AG04450 (cell line): ENCODE measurements around the gene RNFT2. TPM values are rescaled to one million over a fixed set of nuclear protein-coding genes. Genes with fewer than 3 reads are reported as not detected.

Experiments used
- CTCF ChIA-PET: fragments of 300-600, 350-600 bp; formaldehyde crosslinking; extraction: SDS; loops from one replicate; lab custom pipeline; 2022; ENCODE audit warnings: antibody characterized with exemption, inconsistent platforms; lab: Charles Lee
- POLR2A ChIA-PET: fragments of 350-600 bp; formaldehyde crosslinking; extraction: SDS; loops from one replicate; lab custom pipeline; 2021; ENCODE audit warnings: antibody characterized with exemption, inconsistent platforms; lab: Yijun Ruan, JAX
- DNase-seq: peaks from one replicate; pipeline ENCODE4 v3.0.0-alpha.2; 2011; ENCODE audit warnings: low read depth, low spot score
- H3K27ac ChIP-seq: one replicate; pipeline ENCODE4 v1.5.1; 2012; ENCODE audit warnings: low read depth, low read length, control low read depth
- H3K27me3 ChIP-seq: one replicate; pipeline ENCODE4 v1.6.0; 2012; ENCODE audit warnings: low read length; ENCODE audit not compliant: control insufficient read depth, insufficient read depth
- H3K4me3 ChIP-seq: 2 replicates; pipeline ENCODE4 v1.5.1; 2011; ENCODE audit warnings: mild to moderate bottlenecking, low read depth, low read length, control low read depth
- H3K9me3 ChIP-seq: 2 replicates; pipeline ENCODE4 v1.5.1; 2012; ENCODE audit warnings: low read length; ENCODE audit not compliant: control insufficient read depth, insufficient read depth
- polyA plus RNA-seq: library from polyadenylated mRNA; depleted of rRNA; stranded (reverse); fragments of >200 nt; gene quantifications from 2 replicates; pipeline ENCODE4 v1.2.3, GENCODE V29; 2011
- TF ChIP-seq, protein P1 (sequence below): IDR thresholded peaks from 2 replicates; pipeline ENCODE4 v1.5.1; 2011; ENCODE audit warnings: low read depth, low read length, control low read depth, inconsistent platforms

Gene RNFT2
- polyA plus RNA-seq, 1 experiment, result 2.3 TPM

DNA sequence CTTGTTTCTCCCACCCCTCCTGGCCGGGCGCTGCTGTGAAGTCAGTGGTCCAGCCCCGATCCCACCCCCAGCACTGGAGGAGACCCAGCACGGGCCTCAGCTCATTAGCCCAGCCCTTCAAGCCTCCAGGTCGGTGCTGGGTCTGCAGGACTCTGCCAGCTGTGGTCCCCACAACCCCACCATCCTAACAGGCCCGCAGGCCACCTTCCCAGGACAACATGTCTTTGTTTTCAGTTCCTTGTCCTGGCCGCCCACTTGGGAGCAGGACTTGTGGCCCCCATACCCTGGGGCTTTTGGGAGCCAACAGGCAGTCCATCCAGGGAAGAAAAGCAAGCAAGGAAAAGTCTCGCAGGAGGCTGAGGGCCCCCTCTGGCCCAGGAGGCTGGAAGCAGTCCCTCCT is 83.2 kb downstream of the RNFT2 start:
- CTCF ChIA-PET, result no interaction called here
- TF ChIP-seq, protein P1, sequence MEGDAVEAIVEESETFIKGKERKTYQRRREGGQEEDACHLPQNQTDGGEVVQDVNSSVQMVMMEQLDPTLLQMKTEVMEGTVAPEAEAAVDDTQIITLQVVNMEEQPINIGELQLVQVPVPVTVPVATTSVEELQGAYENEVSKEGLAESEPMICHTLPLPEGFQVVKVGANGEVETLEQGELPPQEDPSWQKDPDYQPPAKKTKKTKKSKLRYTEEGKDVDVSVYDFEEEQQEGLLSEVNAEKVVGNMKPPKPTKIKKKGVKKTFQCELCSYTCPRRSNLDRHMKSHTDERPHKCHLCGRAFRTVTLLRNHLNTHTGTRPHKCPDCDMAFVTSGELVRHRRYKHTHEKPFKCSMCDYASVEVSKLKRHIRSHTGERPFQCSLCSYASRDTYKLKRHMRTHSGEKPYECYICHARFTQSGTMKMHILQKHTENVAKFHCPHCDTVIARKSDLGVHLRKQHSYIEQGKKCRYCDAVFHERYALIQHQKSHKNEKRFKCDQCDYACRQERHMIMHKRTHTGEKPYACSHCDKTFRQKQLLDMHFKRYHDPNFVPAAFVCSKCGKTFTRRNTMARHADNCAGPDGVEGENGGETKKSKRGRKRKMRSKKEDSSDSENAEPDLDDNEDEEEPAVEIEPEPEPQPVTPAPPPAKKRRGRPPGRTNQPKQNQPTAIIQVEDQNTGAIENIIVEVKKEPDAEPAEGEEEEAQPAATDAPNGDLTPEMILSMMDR, result no peak
- Histone ChIP-seq H3K27ac (no peak overlapping the region), H3K9me3 (no peaks in the 10 kb centered on the region; the same call in 1 of the 2 replicates), H3K27me3 (peaks cover 5% of the 10 kb centered on the region), H3K4me3 (no peak overlapping the region)
- POLR2A ChIA-PET, result no interaction called here
- no peak for DNase-seq

DNA sequence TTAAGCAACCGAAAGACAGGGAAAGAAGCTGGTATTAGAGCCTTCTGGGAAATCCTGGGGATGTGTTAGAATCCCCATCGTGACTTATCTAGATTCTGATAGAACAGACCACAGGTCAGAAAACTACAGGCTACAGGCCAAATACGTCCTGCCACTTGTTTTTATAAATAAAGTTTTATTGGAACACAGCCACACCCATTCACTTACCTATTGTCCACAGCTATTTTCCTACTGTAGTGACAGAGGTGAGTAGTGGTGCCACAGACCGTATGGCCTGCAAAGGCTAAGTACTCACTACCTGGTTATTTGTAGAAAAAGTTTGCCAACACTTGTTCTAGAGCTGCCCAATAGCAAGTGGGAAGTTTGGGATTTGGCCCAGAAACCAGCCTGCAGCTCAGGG is 89.3 kb downstream of the RNFT2 start:
- Histone ChIP-seq H3K4me3 (no peak overlapping the region), H3K9me3 (no peaks in the 10 kb centered on the region; the same call in 1 of the 2 replicates), H3K27ac (no peak overlapping the region), H3K27me3 (no peaks in the 10 kb centered on the region)
- ChIA-PET CTCF (no interaction called here), POLR2A (no interaction called here)
- no peak for DNase-seq
- TF ChIP-seq, protein P1, result no peak

DNA sequence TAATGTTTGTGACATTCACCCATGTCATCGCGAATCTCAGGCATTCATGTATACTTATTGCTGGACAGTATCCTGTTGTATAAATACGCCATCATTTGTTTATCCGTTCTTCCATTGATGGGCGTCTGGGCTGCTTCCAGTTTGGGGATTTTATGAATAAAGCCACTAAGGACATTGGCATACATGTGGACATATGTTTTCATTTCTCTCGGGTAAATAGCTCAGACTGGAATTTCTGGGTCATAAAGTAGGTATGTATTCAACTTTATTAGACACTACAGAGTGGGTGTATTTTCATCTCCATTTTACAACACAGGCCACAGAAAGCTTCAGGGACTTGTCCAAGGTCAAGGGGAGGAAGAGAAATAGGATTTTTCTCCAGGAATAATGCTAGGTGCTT is 94.2 kb downstream of the RNFT2 start:
- no peaks in the 10 kb centered on the region for H3K27me3 ChIP-seq
- DNase-seq, result no peak
- no peak overlapping the region for H3K4me3 ChIP-seq
- ChIA-PET POLR2A (no interaction called here), CTCF (no interaction called here)
- TF ChIP-seq, protein P1, result no peak
- no peak overlapping the region for H3K27ac ChIP-seq
- H3K9me3 ChIP-seq, result no peaks in the 10 kb centered on the region

DNA sequence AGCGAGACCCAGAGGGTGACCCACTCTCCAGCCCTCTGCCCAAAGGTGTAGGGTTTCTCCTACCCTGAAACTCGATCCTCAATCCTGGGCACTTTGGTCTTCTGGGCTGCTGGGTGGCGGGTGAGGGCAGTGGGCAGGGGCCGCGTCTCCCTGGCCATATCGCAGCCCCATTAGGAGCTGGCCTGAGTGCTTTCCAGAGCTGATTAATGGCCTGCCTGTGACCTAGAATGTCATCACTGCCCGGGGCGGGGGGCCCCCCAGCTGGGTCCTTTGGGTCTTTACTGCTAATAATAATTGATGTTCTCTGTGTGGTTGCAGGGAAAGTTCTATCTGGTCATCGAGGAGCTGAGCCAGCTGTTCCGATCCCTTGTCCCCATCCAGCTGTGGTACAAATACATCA is 95.4 kb downstream of the RNFT2 start:
- Histone ChIP-seq H3K9me3 (no peaks in the 10 kb centered on the region), H3K27ac (no peak overlapping the region), H3K27me3 (no peaks in the 10 kb centered on the region), H3K4me3 (no peak overlapping the region)
- ChIA-PET CTCF (no interaction called here), POLR2A (no interaction called here)
- TF ChIP-seq, protein P1, result no peak
- no peak for DNase-seq

DNA sequence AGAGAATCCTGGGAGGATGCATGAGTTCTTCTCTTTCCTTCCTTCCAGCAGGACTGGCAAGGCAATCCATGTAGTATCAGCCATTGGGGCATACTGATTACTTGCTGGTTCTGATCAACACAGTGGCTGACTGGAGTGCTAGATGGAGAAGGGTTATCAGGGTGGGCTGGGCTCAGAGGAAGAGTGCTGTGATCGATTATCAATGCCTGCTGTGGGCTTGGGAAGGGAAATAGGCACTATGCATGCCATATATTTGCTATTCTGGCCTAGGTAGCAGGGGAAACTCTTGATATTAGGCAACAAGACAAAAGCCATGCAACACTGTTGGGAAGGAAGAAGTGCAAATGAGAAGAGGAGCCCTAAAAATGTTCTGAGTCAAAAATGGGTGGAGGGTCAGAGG is 97.4 kb downstream of the RNFT2 start:
- Histone ChIP-seq H3K27ac (no peak overlapping the region), H3K4me3 (no peak overlapping the region), H3K27me3 (no peaks in the 10 kb centered on the region), H3K9me3 (no peaks in the 10 kb centered on the region)
- POLR2A ChIA-PET, result no interaction called here
- TF ChIP-seq, protein P1, result no peak
- CTCF ChIA-PET, result no interaction called here
- no peak for DNase-seq
